IMR-90 (cell line): ENCODE results near the gene AADACL4. TPM values are rescaled to one million over a fixed set of nuclear protein-coding genes. Genes with fewer than 3 reads are reported as not detected.

Experiments
- ATAC-seq: fragments of 200-7000 bp; cut with Tn5 transposase; 2 replicates; pipeline ENCODE4 v1.9.1; 2020; ENCODE audit warnings: low read depth, mild to moderate bottlenecking, moderate library complexity
- BruUV-seq: library from RNA; stranded (reverse); fragments of 400-500 nt; replicated peaks from 2 replicates; lab custom pipeline; 2021; lab: Mats Ljungman, UMichigan
- CTCF ChIA-PET: fragments of 300-600 bp; formaldehyde crosslinking; extraction: SDS; loops from one replicate; lab custom pipeline; 2021; ENCODE audit warnings: antibody characterized with exemption; lab: Yijun Ruan, JAX
- POLR2A ChIA-PET: fragments of 300-600 bp; sonication (Branson Sonifier 250); formaldehyde crosslinking; loops from one replicate; lab custom pipeline; 2022; ENCODE audit warnings: antibody characterized with exemption; ENCODE audit not compliant: unreplicated experiment; lab: Charles Lee
- DNase-seq: peaks from one replicate; pipeline ENCODE4 v3.0.0; 2013
- H2AFZ ChIP-seq: replicated peaks from 2 replicates; pipeline ENCODE3; 2013; ENCODE audit warnings: low read length, mild to moderate bottlenecking; ENCODE audit not compliant: poor library complexity
- H2AK5ac ChIP-seq: 2 replicates; pipeline ENCODE4 v1.6.1; 2013; ENCODE audit warnings: low read depth, low read length, inconsistent platforms
- H2AK9ac ChIP-seq: replicated peaks from 2 replicates; pipeline ENCODE3; 2013; ENCODE audit warnings: mild to moderate bottlenecking, low read depth, low read length, moderate library complexity; ENCODE audit not compliant: poor library complexity
- H2BK120ac ChIP-seq: 2 replicates; pipeline ENCODE4 v1.6.1; 2013; ENCODE audit warnings: low read depth, low read length, inconsistent platforms
- H2BK15ac ChIP-seq: 3 replicates; pipeline ENCODE4 v1.6.1; 2013; ENCODE audit warnings: low read depth, low read length, inconsistent platforms
- H2BK20ac ChIP-seq: 2 replicates; pipeline ENCODE4 v1.6.1; 2013; ENCODE audit warnings: low read depth, mild to moderate bottlenecking, inconsistent platforms, low read length, moderate library complexity
- H2BK5ac ChIP-seq: 2 replicates; pipeline ENCODE4 v1.6.1; 2013; ENCODE audit warnings: mild to moderate bottlenecking, low read depth, low read length, inconsistent platforms; ENCODE audit not compliant: poor library complexity, severe bottlenecking
- H3K14ac ChIP-seq: replicated peaks from 2 replicates; pipeline ENCODE4 v1.6.1; 2013; ENCODE audit warnings: low read depth, low read length, inconsistent platforms
- H3K18ac ChIP-seq: 2 replicates; pipeline ENCODE4 v1.6.1; 2013; ENCODE audit warnings: low read depth, low read length, control low read depth
- H3K23ac ChIP-seq: 2 replicates; pipeline ENCODE4 v1.6.1; 2013; ENCODE audit warnings: low read depth, low read length, inconsistent platforms
- H3K27ac ChIP-seq: 2 replicates; pipeline ENCODE4 v1.5.1; 2013; ENCODE audit warnings: mild to moderate bottlenecking, control low read depth, low read length; ENCODE audit not compliant: insufficient read depth
- H3K27me3 ChIP-seq: 2 replicates; pipeline ENCODE4 v1.6.1; 2013; ENCODE audit warnings: low read length; ENCODE audit not compliant: control insufficient read depth, insufficient read depth
- H3K36me3 ChIP-seq: 2 replicates; pipeline ENCODE4 v1.6.1; 2013; ENCODE audit warnings: low read length, mixed read lengths; ENCODE audit not compliant: control insufficient read depth, insufficient read depth
- H3K4ac ChIP-seq: 2 replicates; pipeline ENCODE4 v1.6.1; 2013; ENCODE audit warnings: low read depth, low read length, inconsistent platforms
- H3K4me1 ChIP-seq: 2 replicates; pipeline ENCODE4 v1.6.1; 2013; ENCODE audit warnings: low read length, mixed read lengths; ENCODE audit not compliant: control insufficient read depth, insufficient read depth
- H3K4me2 ChIP-seq: 2 replicates; pipeline ENCODE4 v1.6.1; 2013; ENCODE audit warnings: low read depth, mild to moderate bottlenecking, control low read depth, low read length, moderate library complexity
- H3K4me3 ChIP-seq: 2 replicates; pipeline ENCODE4 v1.5.1; 2013; ENCODE audit warnings: low read depth, mild to moderate bottlenecking, control low read depth, low read length, moderate library complexity; ENCODE audit not compliant: insufficient read depth
- H3K56ac ChIP-seq: 2 replicates; pipeline ENCODE4 v1.6.1; 2013; ENCODE audit warnings: low read length, inconsistent platforms; ENCODE audit not compliant: insufficient read depth; ENCODE audit errors: extremely low read depth
- H3K79me1 ChIP-seq, 2 experiments: 2 replicates each; pipeline ENCODE4 v1.6.1; 2013; ENCODE audit warnings: low read length in 2 of 2, inconsistent platforms in 1 of 2, low read depth in 1 of 2
- H3K9ac ChIP-seq: 2 replicates; pipeline ENCODE4 v1.6.1; 2013; ENCODE audit warnings: low read depth, low read length, control low read depth
- H3K9me1 ChIP-seq: 2 replicates; pipeline ENCODE4 v1.6.1; 2013; ENCODE audit warnings: low read length, inconsistent platforms; ENCODE audit not compliant: insufficient read depth
- H3K9me3 ChIP-seq: 2 replicates; pipeline ENCODE4 v1.6.1; 2013; ENCODE audit warnings: low read length; ENCODE audit not compliant: control insufficient read depth, insufficient read depth
- H4K20me1 ChIP-seq: 2 replicates; pipeline ENCODE4 v1.6.1; 2013; ENCODE audit warnings: low read length, inconsistent platforms; ENCODE audit not compliant: insufficient read depth
- H4K5ac ChIP-seq: 2 replicates; pipeline ENCODE4 v1.6.1; 2013; ENCODE audit warnings: mild to moderate bottlenecking, low read depth, low read length, control low read depth
- H4K8ac ChIP-seq, 2 experiments: 2 replicates each; pipeline ENCODE4 v1.6.1; 2013; ENCODE audit warnings: low read depth in 2 of 2, low read length in 2 of 2, control low read depth in 1 of 2, inconsistent platforms in 1 of 2
- H4K91ac ChIP-seq: 2 replicates; pipeline ENCODE4 v1.6.1; 2013; ENCODE audit warnings: low read depth, low read length, inconsistent platforms; ENCODE audit not compliant: insufficient read depth
- BHLHE40 ChIP-seq: fragments of 150-350 bp; IDR thresholded peaks from 2 replicates; pipeline ENCODE4 v1.6.1; 2016; ENCODE audit warnings: mild to moderate bottlenecking, low read depth, low read length
- CEBPB ChIP-seq: IDR thresholded peaks from 2 replicates; pipeline ENCODE4 v1.6.1; 2012; ENCODE audit warnings: low read depth, low read length, improper control_type of control experiment
- CHD1 ChIP-seq: IDR thresholded peaks from 2 replicates; pipeline ENCODE4 v1.6.1; 2012; ENCODE audit warnings: low read depth, low read length, improper control_type of control experiment
- FOS ChIP-seq: fragments of 150-350 bp; IDR thresholded peaks from 2 replicates; pipeline ENCODE4 v1.6.1; 2016; ENCODE audit warnings: low read depth, low read length
- MAFK ChIP-seq: IDR thresholded peaks from 2 replicates; pipeline ENCODE4 v1.6.1; 2012; ENCODE audit warnings: low read depth, low read length, improper control_type of control experiment
- MAZ ChIP-seq: IDR thresholded peaks from 2 replicates; pipeline ENCODE4 v1.6.1; 2012; ENCODE audit warnings: low read depth, mild to moderate bottlenecking, low read length, improper control_type of control experiment, moderate library complexity, borderline replicate concordance
- MXI1 ChIP-seq: IDR thresholded peaks from 2 replicates; pipeline ENCODE4 v1.6.1; 2012; ENCODE audit warnings: low read depth, mild to moderate bottlenecking, low read length, moderate library complexity, borderline replicate concordance
- NFE2L2 ChIP-seq: fragments of 150-350 bp; IDR thresholded peaks from 2 replicates; pipeline ENCODE4 v1.6.1; 2016; ENCODE audit warnings: low read depth, mild to moderate bottlenecking, low read length
- POLR2A ChIP-seq: IDR thresholded peaks from 2 replicates; pipeline ENCODE4 v1.6.1; 2012; ENCODE audit warnings: mild to moderate bottlenecking, low read depth, low read length
- RAD21 ChIP-seq: IDR thresholded peaks from 2 replicates; pipeline ENCODE4 v1.6.1; 2012; ENCODE audit warnings: low read length, improper control_type of control experiment
- RCOR1 ChIP-seq: IDR thresholded peaks from 2 replicates; pipeline ENCODE4 v1.6.1; 2012; ENCODE audit warnings: mild to moderate bottlenecking, low read length, improper control_type of control experiment; ENCODE audit not compliant: insufficient replicate concordance
- RFX5 ChIP-seq: IDR thresholded peaks from 2 replicates; pipeline ENCODE4 v1.8.0; 2012; ENCODE audit warnings: low read depth, mild to moderate bottlenecking, low read length, moderate library complexity
- SMC3 ChIP-seq: fragments of 150-350 bp; IDR thresholded peaks from 2 replicates; pipeline ENCODE4 v1.6.1; 2016; ENCODE audit warnings: low read depth, mild to moderate bottlenecking, antibody characterized with exemption, low read length, moderate library complexity
- WGBS, 2 experiments: methylation state at CpG; one replicate each; pipeline versions ENCODE4 v1.1.5 to v1.1.7; 2013; ENCODE audit warnings: missing lambda C conversion rate in 2 of 2; ENCODE audit not compliant: insufficient read length in 1 of 2; ENCODE audit errors: extremely low coverage in 2 of 2; 5-methylcytosine and 5-hydroxymethylcytosine counted together
- dilution Hi-C: fragments of 300-500 bp; cut with HindIII; formaldehyde crosslinking; loops from one replicate; pipeline ENCODE4 v1.14.3; 2018; ENCODE audit warnings: low sequenced_read_pairs; ENCODE audit not compliant: unreplicated experiment
- in situ Hi-C: fragments of 300-500 bp; cut with MboI; formaldehyde crosslinking; loops from 3 replicates; pipeline ENCODE4 v1.14.3; 2019; ENCODE audit warnings: low sequenced_read_pairs, inconsistent platforms, mixed read lengths
- intact Hi-C: fragments of 100-400 bp; cut with micrococcal nuclease; formaldehyde crosslinking; loops from 2 replicates; pipeline ENCODE4 v1.10.0; 2022
- polyA plus RNA-seq, 3 experiments: library from polyadenylated mRNA; depleted of rRNA; stranded (reverse); fragments of >200 nt; gene quantifications; 2 replicates each; pipeline ENCODE4 v1.2.3, GENCODE V29; 2012; ENCODE audit warnings: low replicate concordance in 1 of 3
- total RNA-seq: library from RNA; depleted of rRNA; stranded (reverse); fragments of >200 nt; gene quantifications from 2 replicates; pipeline ENCODE4 v1.2.3, GENCODE V29; 2012
- TF ChIP-seq, protein P1 (sequence below): conservative IDR thresholded peaks from 2 replicates; pipeline ENCODE4 v1.5.1; 2012; ENCODE audit warnings: mild to moderate bottlenecking, low read depth, low read length, improper control_type of control experiment
- TF ChIP-seq, protein P2 (sequence below): fragments of 150-350 bp; IDR thresholded peaks from 2 replicates; pipeline ENCODE4 v1.6.1; 2016; ENCODE audit warnings: low read depth, mild to moderate bottlenecking, low read length, moderate library complexity, borderline replicate concordance
- TF ChIP-seq, protein P3 (sequence below): fragments of 150-350 bp; IDR thresholded peaks from 2 replicates; pipeline ENCODE4 v1.6.1; 2017; ENCODE audit warnings: mild to moderate bottlenecking, antibody characterized with exemption, low read length, low read depth

Gene AADACL4
- total and polyA plus RNA-seq, 2 of the 4 experiments (the other 2 are of a cell fraction), result not detected

DNA sequence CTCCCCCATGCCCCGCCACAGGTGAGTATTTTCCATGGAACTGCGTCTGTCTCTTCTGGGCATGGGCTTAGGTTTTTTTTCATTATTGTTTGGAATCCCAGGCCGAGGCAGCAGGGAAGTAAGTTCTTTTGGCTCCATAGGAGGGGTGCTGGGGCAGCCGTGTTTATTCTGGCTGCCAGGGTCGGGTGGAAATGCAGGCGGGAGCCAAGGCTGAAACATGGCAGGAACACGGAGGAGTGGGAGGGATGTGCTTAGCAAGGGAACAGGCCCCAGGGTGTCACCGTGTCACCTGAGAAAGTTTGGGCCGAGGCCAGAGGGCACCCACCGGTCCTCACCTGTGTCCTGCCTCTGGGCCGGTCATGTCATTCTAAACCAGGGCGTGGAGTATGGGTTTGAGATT is 21.4 kb upstream of the AADACL4 start:
- CTCF ChIA-PET, result interaction anchor here (1.6 kb wide), 1 partner anchor 36 kb away, joined by 10 read pairs; no protein-coding TSS in a partner anchor

More for the DNA sequence above, 21.4 kb upstream of the AADACL4 start:
- H3K27me3 ChIP-seq, result peaks cover 8% of the 10 kb centered on the region
- TF ChIP-seq CHD1, result no peak
- no peak for TF ChIP-seq NFE2L2
- no peak for TF ChIP-seq POLR2A
- TF ChIP-seq SMC3, result no peak
- TF ChIP-seq, protein P1, sequence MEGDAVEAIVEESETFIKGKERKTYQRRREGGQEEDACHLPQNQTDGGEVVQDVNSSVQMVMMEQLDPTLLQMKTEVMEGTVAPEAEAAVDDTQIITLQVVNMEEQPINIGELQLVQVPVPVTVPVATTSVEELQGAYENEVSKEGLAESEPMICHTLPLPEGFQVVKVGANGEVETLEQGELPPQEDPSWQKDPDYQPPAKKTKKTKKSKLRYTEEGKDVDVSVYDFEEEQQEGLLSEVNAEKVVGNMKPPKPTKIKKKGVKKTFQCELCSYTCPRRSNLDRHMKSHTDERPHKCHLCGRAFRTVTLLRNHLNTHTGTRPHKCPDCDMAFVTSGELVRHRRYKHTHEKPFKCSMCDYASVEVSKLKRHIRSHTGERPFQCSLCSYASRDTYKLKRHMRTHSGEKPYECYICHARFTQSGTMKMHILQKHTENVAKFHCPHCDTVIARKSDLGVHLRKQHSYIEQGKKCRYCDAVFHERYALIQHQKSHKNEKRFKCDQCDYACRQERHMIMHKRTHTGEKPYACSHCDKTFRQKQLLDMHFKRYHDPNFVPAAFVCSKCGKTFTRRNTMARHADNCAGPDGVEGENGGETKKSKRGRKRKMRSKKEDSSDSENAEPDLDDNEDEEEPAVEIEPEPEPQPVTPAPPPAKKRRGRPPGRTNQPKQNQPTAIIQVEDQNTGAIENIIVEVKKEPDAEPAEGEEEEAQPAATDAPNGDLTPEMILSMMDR, result no peak
- TF ChIP-seq BHLHE40, result no peak
- no peak for TF ChIP-seq FOS
- TF ChIP-seq CEBPB, result no peak
- no peak for TF ChIP-seq RCOR1
- no peak for TF ChIP-seq RAD21
- TF ChIP-seq MXI1, result no peak
- TF ChIP-seq, protein P2, sequence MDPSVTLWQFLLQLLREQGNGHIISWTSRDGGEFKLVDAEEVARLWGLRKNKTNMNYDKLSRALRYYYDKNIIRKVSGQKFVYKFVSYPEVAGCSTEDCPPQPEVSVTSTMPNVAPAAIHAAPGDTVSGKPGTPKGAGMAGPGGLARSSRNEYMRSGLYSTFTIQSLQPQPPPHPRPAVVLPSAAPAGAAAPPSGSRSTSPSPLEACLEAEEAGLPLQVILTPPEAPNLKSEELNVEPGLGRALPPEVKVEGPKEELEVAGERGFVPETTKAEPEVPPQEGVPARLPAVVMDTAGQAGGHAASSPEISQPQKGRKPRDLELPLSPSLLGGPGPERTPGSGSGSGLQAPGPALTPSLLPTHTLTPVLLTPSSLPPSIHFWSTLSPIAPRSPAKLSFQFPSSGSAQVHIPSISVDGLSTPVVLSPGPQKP, result no peak
- no peak for TF ChIP-seq RFX5
- no peak for TF ChIP-seq MAZ
- TF ChIP-seq, protein P3, sequence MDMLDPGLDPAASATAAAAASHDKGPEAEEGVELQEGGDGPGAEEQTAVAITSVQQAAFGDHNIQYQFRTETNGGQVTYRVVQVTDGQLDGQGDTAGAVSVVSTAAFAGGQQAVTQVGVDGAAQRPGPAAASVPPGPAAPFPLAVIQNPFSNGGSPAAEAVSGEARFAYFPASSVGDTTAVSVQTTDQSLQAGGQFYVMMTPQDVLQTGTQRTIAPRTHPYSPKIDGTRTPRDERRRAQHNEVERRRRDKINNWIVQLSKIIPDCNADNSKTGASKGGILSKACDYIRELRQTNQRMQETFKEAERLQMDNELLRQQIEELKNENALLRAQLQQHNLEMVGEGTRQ, result no peak
- no peak for TF ChIP-seq MAFK
- no peak overlapping the region for H4K91ac ChIP-seq
- in situ Hi-C loops, result loop anchor here (25.0 kb wide), 1 partner anchor 210 kb away; no protein-coding TSS in a partner anchor
- ATAC-seq, result no peak
- H4K20me1 ChIP-seq, result no peaks in the 10 kb centered on the region
- H3K4me2 ChIP-seq, result no peak overlapping the region
- no peak overlapping the region for H2BK15ac ChIP-seq
- 0 out of 4 replicates have a peak, but pooled peaks cover 0 to 2% of the 10 kb centered on the region in 2 experiments for H3K79me1 ChIP-seq
- WGBS, 2 experiments, result 68% methylated on average over 3 of the region's 12 CpGs; no CpG with 5 or more reads in 1 of the 2 experiments
- no peak overlapping the region for H3K14ac ChIP-seq
- H3K9ac ChIP-seq, result no peak overlapping the region
- no peak overlapping the region for H3K56ac ChIP-seq
- H2AFZ ChIP-seq, result no peak overlapping the region
- no peak overlapping the region for H2BK5ac ChIP-seq
- no peak for DNase-seq
- no peak overlapping the region for H2AK9ac ChIP-seq
- no peaks in the 10 kb centered on the region for H3K9me3 ChIP-seq
- H2BK120ac ChIP-seq, result no peak overlapping the region
- H3K9me1 ChIP-seq, result no peaks in the 10 kb centered on the region
- H3K36me3 ChIP-seq, result no peaks in the 10 kb centered on the region
- no peak overlapping the region for H3K23ac ChIP-seq
- no peak overlapping the region for H2BK20ac ChIP-seq
- no peak overlapping the region for H3K4ac ChIP-seq
- H4K8ac ChIP-seq, result no peak overlapping the region
- BruUV-seq, result no TSS peak
- dilution Hi-C loops, result no loop called here
- no peak overlapping the region for H3K27ac ChIP-seq
- H3K4me1 ChIP-seq, result peaks cover 15% of the 10 kb centered on the region
- POLR2A ChIA-PET, result no interaction called here
- no peak overlapping the region for H4K5ac ChIP-seq
- intact Hi-C loops, result no loop called here
- no peak overlapping the region for H3K4me3 ChIP-seq
- no peak overlapping the region for H3K18ac ChIP-seq
- no peak overlapping the region for H2AK5ac ChIP-seq
